Naive thymus-derived CD4-positive, alpha-beta T cell (primary cell): ENCODE data around the gene VPS4B. TPM values are rescaled to one million over a fixed set of nuclear protein-coding genes. Genes with fewer than 3 reads are reported as not detected.

Experiments used
- ATAC-seq: fragments of 150-1000 bp; cut with Tn5 transposase; 2 replicates; pipeline ENCODE4 v1.10.0; 2021; ENCODE audit warnings: mild to moderate bottlenecking, moderate library complexity
- CTCF ChIA-PET: fragments of 350-600 bp; sonication (Branson Sonifier 250); formaldehyde crosslinking; loops from one replicate; lab custom pipeline; 2021; ENCODE audit warnings: antibody characterized with exemption; lab: Charles Lee
- POLR2A ChIA-PET: fragments of 350-600 bp; sonication (Branson Sonifier 250); formaldehyde crosslinking; loops from one replicate; lab custom pipeline; 2021; ENCODE audit warnings: antibody characterized with exemption, inconsistent platforms; lab: Charles Lee
- DNase-seq, 9 donors: peaks; one replicate each; pipeline versions ENCODE4 v3.0.0 to v3.0.0-alpha.2; 2020 to 2022; ENCODE audit warnings: mixed read lengths in 1 of 9
- H3K27ac ChIP-seq: one replicate; pipeline ENCODE4 v1.7.0; 2013; ENCODE audit warnings: mild to moderate bottlenecking, low read depth, low read length, moderate library complexity
- H3K27me3 ChIP-seq, 2 donors: one replicate each; pipeline ENCODE4 v1.7.0; 2013; ENCODE audit warnings: low read length in 2 of 2, mild to moderate bottlenecking in 2 of 2, moderate library complexity in 2 of 2; ENCODE audit not compliant: control insufficient read depth in 2 of 2, insufficient read depth in 2 of 2
- H3K36me3 ChIP-seq, 3 experiments: 1 replicate in 2 of 3; 2 replicates in 1 of 3; pipeline ENCODE4 v1.7.0; 2013; ENCODE audit warnings: low read length in 3 of 3, mild to moderate bottlenecking in 3 of 3, moderate library complexity in 1 of 3; ENCODE audit not compliant: insufficient read depth in 3 of 3, control insufficient read depth in 2 of 3
- H3K4me1 ChIP-seq, 2 donors: one replicate each; pipeline ENCODE4 v1.7.0; 2013; ENCODE audit warnings: low read length in 2 of 2, mild to moderate bottlenecking in 2 of 2, moderate library complexity in 1 of 2; ENCODE audit not compliant: control insufficient read depth in 2 of 2, insufficient read depth in 2 of 2
- H3K4me3 ChIP-seq: 2 replicates; pipeline ENCODE4 v1.7.0; 2013; ENCODE audit warnings: mild to moderate bottlenecking, low read length
- H3K9me3 ChIP-seq, 3 experiments: 1 replicate in 2 of 3; 2 replicates in 1 of 3; pipeline ENCODE4 v1.7.0; 2013; ENCODE audit warnings: low read length in 3 of 3; ENCODE audit not compliant: control insufficient read depth in 2 of 3
- H3K27ac Mint-ChIP-seq, 9 donors: one replicate each; pipeline ENCODE4 v1.8.0; 2020 to 2022; ENCODE audit warnings: mixed read lengths in 9 of 9, mild to moderate bottlenecking in 8 of 9, moderate library complexity in 5 of 9, inconsistent platforms in 2 of 9
- H3K27me3 Mint-ChIP-seq, 5 donors: one replicate each; pipeline ENCODE4 v1.8.0; 2021 to 2022; ENCODE audit warnings: mixed read lengths in 5 of 5, mild to moderate bottlenecking in 1 of 5
- H3K36me3 Mint-ChIP-seq, 5 donors: one replicate each; pipeline ENCODE4 v1.8.0; 2020 to 2022; ENCODE audit warnings: mixed read lengths in 5 of 5, mild to moderate bottlenecking in 3 of 5, inconsistent platforms in 1 of 5
- H3K4me1 Mint-ChIP-seq, 7 donors: one replicate each; pipeline ENCODE4 v1.8.0; 2020 to 2022; ENCODE audit warnings: mixed read lengths in 7 of 7, mild to moderate bottlenecking in 3 of 7, inconsistent platforms in 1 of 7
- H3K4me3 Mint-ChIP-seq, 10 donors: one replicate each; pipeline ENCODE4 v1.8.0; 2020 to 2022; ENCODE audit warnings: mild to moderate bottlenecking in 10 of 10, mixed read lengths in 10 of 10, moderate library complexity in 6 of 10, inconsistent platforms in 2 of 10
- H3K9me3 Mint-ChIP-seq, 11 donors: one replicate each; pipeline ENCODE4 v1.8.0; 2020 to 2022; ENCODE audit warnings: mixed read lengths in 11 of 11, mild to moderate bottlenecking in 4 of 11, inconsistent platforms in 1 of 11, moderate library complexity in 1 of 11
- intact Hi-C, 2 donors: fragments of 100-400 bp; cut with micrococcal nuclease; formaldehyde crosslinking; loops; one replicate each; pipeline ENCODE4 v1.15.1; 2023
- polyA plus RNA-seq, 2 donors: library from polyadenylated mRNA; unstranded; fragments of 300-500 nt; fragmentation: Illumina TruSeq; gene quantifications; one replicate each; pipeline ENCODE4 v1.2.3, GENCODE V29; 2021
- total RNA-seq, 6 experiments: library from RNA in 5 of 6; stranded (reverse) in 5 of 6; gene quantifications; 1 replicate in 5 of 6; 2 replicates in 1 of 6; pipeline ENCODE4 v1.2.3 and lab custom pipeline; 2021 to 2026

The VPS4B gene
- total and polyA plus RNA-seq, 7 experiments from 2014 or later: 47.4 to 84.6 (median 73.8) TPM

GRCh38 chr18:63422864-63423304 lies 608 bp upstream of the VPS4B start:
- Mint-ChIP-seq H3K4me1 (peaks cover 6 to 36% (median 26%) of the 10 kb centered on the region in 7 donors), H3K27me3 (peaks cover 0 to 5% (median 2%) of the 10 kb centered on the region in 5 donors), H3K36me3 (peaks cover 0 to 5% (median 0%) of the 10 kb centered on the region in 5 donors), H3K4me3 (peak overlapping the region; percentile 88 to 100 (median 97)), H3K9me3 (peaks cover 0 to 5% (median 0%) of the 10 kb centered on the region in 11 donors), H3K27ac (peak overlapping the region; percentile 94 to 100 (median 98))
- Histone ChIP-seq H3K27me3 (no peaks in the 10 kb centered on the region), H3K4me3 (peak overlapping the region; percentile 96), H3K4me1 (peaks cover 16 to 17% of the 10 kb centered on the region in 2 donors), H3K27ac (peak overlapping the region; percentile 95), H3K36me3 (peaks cover 0 to 8% (median 5%) of the 10 kb centered on the region in 3 experiments), H3K9me3 (no peaks in the 10 kb centered on the region)
- CTCF ChIA-PET: interaction anchor here (1.3 kb wide), 1 partner anchor 16 kb away, joined by 5 read pairs; no protein-coding TSS in a partner anchor
- POLR2A ChIA-PET: interaction anchor here (0.6 to 2.5 kb wide), 13 partner anchors 12 to 1002 kb away, joined by 3 to 19 read pairs (median 4); partner anchors contain the start of genes KDSR, PHLPP1, SERPINB8 and ZCCHC2
- ATAC-seq: peak; percentile 55
- intact Hi-C loops: loop anchor here (1.0 to 10.0 kb wide), 20 partner anchors 14 to 1236 kb away; partner anchors contain the start of genes KDSR (in 2 of the 2), PHLPP1 (in 2 of the 2), PIGN (in 2 of the 2) and RELCH (in 2 of the 2)
- no peak for DNase-seq

DNA sequence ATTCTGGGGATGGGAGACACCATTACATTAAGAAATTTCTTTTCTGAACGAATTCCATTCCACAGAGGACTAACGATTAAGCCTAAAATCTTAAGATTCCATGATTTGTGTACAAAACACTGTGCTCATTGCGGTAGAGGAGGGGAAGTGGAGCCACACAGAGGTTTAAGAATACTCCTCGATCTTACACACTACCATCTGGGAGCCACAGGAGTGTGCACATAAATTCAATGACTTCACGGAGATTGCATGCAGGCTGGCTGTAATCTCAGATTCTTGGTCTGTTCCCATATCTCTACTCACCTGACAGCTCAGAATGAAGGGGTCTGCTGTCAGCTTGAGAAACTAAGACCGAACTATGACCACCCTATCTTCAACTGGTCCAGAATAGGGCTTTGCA lies 762 bp downstream of the VPS4B start:
- CTCF ChIA-PET: interaction anchor here (0.8 kb wide), 1 partner anchor 404 kb away, joined by 4 read pairs; no protein-coding TSS in a partner anchor
- Mint-ChIP-seq H3K9me3 (peaks cover 0 to 5% (median 0%) of the 10 kb centered on the region in 11 donors), H3K36me3 (peaks cover 0 to 5% (median 0%) of the 10 kb centered on the region in 5 donors), H3K4me1 (peaks cover 6 to 30% (median 26%) of the 10 kb centered on the region in 7 donors), H3K27me3 (peaks cover 0 to 5% (median 0%) of the 10 kb centered on the region in 5 donors), H3K4me3 (peak overlapping the region; percentile 88 to 100 (median 97)), H3K27ac (peak overlapping the region; percentile 94 to 100 (median 98))
- DNase-seq: peak in 1 of 9 donors; percentile 17
- Histone ChIP-seq H3K4me3 (peak overlapping the region; percentile 96), H3K36me3 (peaks cover 0 to 11% (median 9%) of the 10 kb centered on the region in 3 experiments), H3K9me3 (no peaks in the 10 kb centered on the region), H3K27ac (peak overlapping the region; percentile 95), H3K4me1 (peaks cover 17 to 26% of the 10 kb centered on the region in 2 donors), H3K27me3 (no peaks in the 10 kb centered on the region)
- intact Hi-C loops: loop anchor here (5.0 to 10.0 kb wide), 5 partner anchors 204 to 839 kb away; no protein-coding TSS in a partner anchor
- POLR2A ChIA-PET: interaction anchor here (0.6 to 2.5 kb wide), 8 partner anchors 8 to 706 kb away, joined by 3 to 19 read pairs (median 6); partner anchors contain the start of genes KDSR and PHLPP1
- no peak for ATAC-seq

- Histone ChIP-seq H3K9me3 (no peaks in the 10 kb centered on the region), H3K36me3 (peaks cover 12 to 56% (median 23%) of the 10 kb centered on the region in 3 experiments), H3K27ac (no peak overlapping the region), H3K4me3 (no peak overlapping the region), H3K4me1 (peaks cover 9 to 20% of the 10 kb centered on the region in 2 donors), H3K27me3 (no peaks in the 10 kb centered on the region)
- Mint-ChIP-seq H3K36me3 (peaks cover 3 to 35% (median 11%) of the 10 kb centered on the region in 5 donors), H3K27me3 (no peaks in the 10 kb centered on the region), H3K9me3 (no peaks in the 10 kb centered on the region), H3K27ac (no peak overlapping the region), H3K4me1 (peaks cover 19 to 64% (median 46%) of the 10 kb centered on the region in 7 donors), H3K4me3 (peak overlapping the region in 3 of 10 donors; percentile 4 to 10 (median 6))
- intact Hi-C loops: no loop called here
- ATAC-seq: no peak
- no peak for DNase-seq
- ChIA-PET CTCF (no interaction called here), POLR2A (interaction anchor here (1.1 kb wide), 1 partner anchor 9 kb away, joined by 3 read pairs; the partner anchor contains the start of gene VPS4B)
Measured at GRCh38 chr18:63412953-63413352, 9.3 kb downstream of the VPS4B start.

GRCh38 chr18:63410792-63411191 lies 11.5 kb downstream of the VPS4B start:
- intact Hi-C loops: loop anchor here in 1 of 2 donors (2.0 kb wide), 1 partner anchor 16 kb away; no protein-coding TSS in a partner anchor
- peak overlapping the region in 1 of 10 donors; percentile 30 for H3K4me3 Mint-ChIP-seq
- no peaks in the 10 kb centered on the region for H3K27me3 Mint-ChIP-seq
- peak overlapping the region in 4 of 9 donors; percentile 5 to 68 (median 52) for H3K27ac Mint-ChIP-seq
- no peaks in the 10 kb centered on the region for H3K27me3 ChIP-seq
- H3K4me1 ChIP-seq: peaks cover 9% of the 10 kb centered on the region in 2 donors
- DNase-seq (no peak), ATAC-seq (no peak)
- H3K4me3 ChIP-seq: no peak overlapping the region
- H3K4me1 Mint-ChIP-seq: peaks cover 19 to 70% (median 51%) of the 10 kb centered on the region in 7 donors
- CTCF ChIA-PET: no interaction called here
- POLR2A ChIA-PET: interaction anchor here (0.6 to 1.9 kb wide), 4 partner anchors 8 to 44 kb away, joined by 3 to 12 read pairs (median 4); partner anchors contain the start of gene VPS4B
- no peak overlapping the region for H3K27ac ChIP-seq
- H3K36me3 Mint-ChIP-seq: peaks cover 8 to 53% (median 22%) of the 10 kb centered on the region in 5 donors
- peaks cover 12 to 60% (median 20%) of the 10 kb centered on the region in 3 experiments for H3K36me3 ChIP-seq
- no peaks in the 10 kb centered on the region for H3K9me3 Mint-ChIP-seq
- no peaks in the 10 kb centered on the region for H3K9me3 ChIP-seq

DNA sequence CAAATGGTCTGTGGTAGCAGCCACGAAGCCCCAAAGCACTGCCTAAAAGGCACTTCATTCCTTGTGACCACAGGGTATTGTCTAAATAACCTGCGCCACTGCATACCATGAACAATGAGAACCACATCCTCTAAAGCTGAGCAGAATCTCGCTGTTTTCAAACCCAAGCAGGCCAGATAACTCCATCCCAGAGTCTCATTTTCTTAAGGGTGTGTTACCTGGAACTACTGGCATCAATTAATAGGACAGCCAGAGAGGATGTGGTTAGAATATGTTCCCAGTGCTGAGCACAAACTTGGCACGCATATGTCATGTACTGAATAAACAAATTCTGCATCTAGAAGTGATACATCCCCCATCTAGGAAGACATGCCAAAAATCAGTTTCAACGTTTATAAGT lies 13.0 kb downstream of the VPS4B start:
- peak overlapping the region in 1 of 10 donors; percentile 38 for H3K4me3 Mint-ChIP-seq
- Histone ChIP-seq H3K36me3 (peaks cover 12 to 54% (median 20%) of the 10 kb centered on the region in 3 experiments), H3K27me3 (no peaks in the 10 kb centered on the region), H3K27ac (no peak overlapping the region), H3K9me3 (no peaks in the 10 kb centered on the region), H3K4me3 (no peak overlapping the region), H3K4me1 (peaks cover 9% of the 10 kb centered on the region in 2 donors)
- peaks cover 15 to 63% (median 47%) of the 10 kb centered on the region in 7 donors for H3K4me1 Mint-ChIP-seq
- ATAC-seq: no peak
- no peak for DNase-seq
- POLR2A ChIA-PET: no interaction called here
- H3K36me3 Mint-ChIP-seq: peaks cover 8 to 50% (median 26%) of the 10 kb centered on the region in 5 donors
- intact Hi-C loops: loop anchor here (1.0 to 5.0 kb wide), 2 partner anchors 13 to 42 kb away; partner anchors contain the start of genes KDSR (in 1 of the 2) and VPS4B (in 1 of the 2)
- H3K27ac Mint-ChIP-seq: peak overlapping the region in 6 of 9 donors; percentile 14 to 53 (median 40)
- CTCF ChIA-PET: no interaction called here
- H3K27me3 Mint-ChIP-seq: no peaks in the 10 kb centered on the region
- no peaks in the 10 kb centered on the region for H3K9me3 Mint-ChIP-seq

DNA sequence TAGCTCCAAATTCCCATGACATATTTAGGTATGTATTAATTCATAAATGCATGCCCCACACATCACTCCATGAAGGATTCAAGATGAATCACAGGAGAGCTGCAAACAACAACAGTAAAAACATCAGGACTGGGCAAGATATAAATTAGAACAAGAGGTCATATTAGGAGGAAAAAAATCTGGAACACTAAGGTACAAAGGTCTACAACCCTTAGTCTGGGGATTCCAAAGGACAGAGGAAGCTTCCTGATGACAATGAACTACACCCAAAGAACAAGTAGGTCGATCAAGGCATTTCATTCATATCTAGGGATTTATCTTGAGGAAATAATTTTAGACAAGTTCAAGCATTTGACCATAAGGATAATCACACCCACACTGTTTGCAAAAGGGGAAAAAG lies 14.5 kb downstream of the VPS4B start:
- no peak for DNase-seq
- H3K27me3 ChIP-seq: no peaks in the 10 kb centered on the region
- no peaks in the 10 kb centered on the region for H3K9me3 ChIP-seq
- no peak overlapping the region for H3K4me3 Mint-ChIP-seq
- no peak overlapping the region for H3K27ac ChIP-seq
- H3K27me3 Mint-ChIP-seq: no peaks in the 10 kb centered on the region
- intact Hi-C loops: loop anchor here in 1 of 2 donors (5.0 kb wide), 1 partner anchor 40 kb away; the partner anchor contains the start of gene KDSR
- peaks cover 9 to 50% (median 33%) of the 10 kb centered on the region in 5 donors for H3K36me3 Mint-ChIP-seq
- no peak for ATAC-seq
- CTCF ChIA-PET: no interaction called here
- H3K9me3 Mint-ChIP-seq: no peaks in the 10 kb centered on the region
- H3K4me3 ChIP-seq: no peak overlapping the region
- peaks cover 15 to 69% (median 33%) of the 10 kb centered on the region in 3 experiments for H3K36me3 ChIP-seq
- H3K4me1 ChIP-seq: peaks cover 9% of the 10 kb centered on the region in 2 donors
- peaks cover 7 to 52% (median 43%) of the 10 kb centered on the region in 7 donors for H3K4me1 Mint-ChIP-seq
- POLR2A ChIA-PET: no interaction called here
- H3K27ac Mint-ChIP-seq: peak overlapping the region in 3 of 9 donors; percentile 1 to 48 (median 25)
